Cardiac fibroblast (primary cell): ENCODE data around the gene KCNMA1.

Source experiments
- DNase-seq, 2 donors: peaks; one replicate each; pipeline versions ENCODE4 v3.0.0 to v3.0.0-alpha.2; 2010; ENCODE audit warnings: low read depth in 2 of 2
- H3K4me3 ChIP-seq, 2 donors: replicated peaks in 1 of 2; 1 replicate in 1 of 2; 2 replicates in 1 of 2; pipeline ENCODE4 v1.5.1; 2011; ENCODE audit warnings: low read depth in 2 of 2, low read length in 2 of 2, mild to moderate bottlenecking in 2 of 2, moderate library complexity in 1 of 2
- TF ChIP-seq, protein P1 (sequence below): IDR thresholded peaks from one replicate; pipeline ENCODE4 v1.5.1; 2011; ENCODE audit warnings: low read depth, mild to moderate bottlenecking, low read length, inconsistent platforms

The KCNMA1 gene

DNA sequence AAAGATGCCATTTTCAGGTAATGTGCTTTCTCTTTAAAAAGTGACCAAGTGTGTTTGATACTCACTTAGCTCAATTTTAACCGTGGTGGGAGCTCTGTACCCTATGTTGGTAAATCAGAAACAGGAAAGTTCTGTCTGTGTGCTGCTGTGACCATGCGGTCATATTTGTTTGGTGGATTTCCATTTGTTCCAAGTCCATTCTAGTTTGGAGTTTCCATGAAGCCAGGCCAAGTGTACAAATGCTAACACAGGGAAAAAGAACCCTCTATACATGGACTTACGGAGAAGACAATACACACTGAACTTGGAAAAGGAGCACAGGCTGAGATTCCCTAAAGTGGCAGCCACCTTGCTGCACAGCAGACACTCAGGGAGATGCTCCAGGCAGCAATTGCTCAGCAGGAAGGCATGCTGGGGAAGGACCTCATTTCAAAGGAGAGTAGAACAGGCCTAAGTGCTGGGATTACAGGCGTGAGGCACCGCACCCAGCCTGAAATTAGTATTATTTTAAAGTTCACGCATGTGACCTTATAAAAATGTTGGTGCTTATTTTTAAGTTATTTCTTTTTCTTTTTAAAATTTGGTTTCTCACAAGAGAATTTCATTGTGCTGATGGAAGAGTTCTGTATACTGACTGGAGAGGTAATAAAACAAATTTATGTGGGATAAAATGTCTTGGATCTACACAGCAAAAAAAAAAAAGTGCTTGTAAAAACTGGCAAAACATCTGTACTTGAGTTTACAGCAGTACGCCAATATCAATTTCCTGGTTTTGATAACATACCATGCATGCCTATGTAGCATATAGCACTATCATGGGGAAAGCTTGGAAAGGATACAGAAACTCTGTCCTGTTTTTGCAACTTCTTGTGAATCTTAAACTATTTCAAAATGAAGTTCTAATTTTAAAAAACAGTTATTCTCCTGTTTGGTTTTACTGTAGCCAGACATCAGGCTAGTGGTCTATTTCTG lies 436.2 kb downstream of the KCNMA1 start:
- DNase-seq, result peak in 1 of 2 donors; percentile 56
- H3K4me3 ChIP-seq, result no peak overlapping the region
- TF ChIP-seq, protein P1, sequence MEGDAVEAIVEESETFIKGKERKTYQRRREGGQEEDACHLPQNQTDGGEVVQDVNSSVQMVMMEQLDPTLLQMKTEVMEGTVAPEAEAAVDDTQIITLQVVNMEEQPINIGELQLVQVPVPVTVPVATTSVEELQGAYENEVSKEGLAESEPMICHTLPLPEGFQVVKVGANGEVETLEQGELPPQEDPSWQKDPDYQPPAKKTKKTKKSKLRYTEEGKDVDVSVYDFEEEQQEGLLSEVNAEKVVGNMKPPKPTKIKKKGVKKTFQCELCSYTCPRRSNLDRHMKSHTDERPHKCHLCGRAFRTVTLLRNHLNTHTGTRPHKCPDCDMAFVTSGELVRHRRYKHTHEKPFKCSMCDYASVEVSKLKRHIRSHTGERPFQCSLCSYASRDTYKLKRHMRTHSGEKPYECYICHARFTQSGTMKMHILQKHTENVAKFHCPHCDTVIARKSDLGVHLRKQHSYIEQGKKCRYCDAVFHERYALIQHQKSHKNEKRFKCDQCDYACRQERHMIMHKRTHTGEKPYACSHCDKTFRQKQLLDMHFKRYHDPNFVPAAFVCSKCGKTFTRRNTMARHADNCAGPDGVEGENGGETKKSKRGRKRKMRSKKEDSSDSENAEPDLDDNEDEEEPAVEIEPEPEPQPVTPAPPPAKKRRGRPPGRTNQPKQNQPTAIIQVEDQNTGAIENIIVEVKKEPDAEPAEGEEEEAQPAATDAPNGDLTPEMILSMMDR, result no peak

DNA sequence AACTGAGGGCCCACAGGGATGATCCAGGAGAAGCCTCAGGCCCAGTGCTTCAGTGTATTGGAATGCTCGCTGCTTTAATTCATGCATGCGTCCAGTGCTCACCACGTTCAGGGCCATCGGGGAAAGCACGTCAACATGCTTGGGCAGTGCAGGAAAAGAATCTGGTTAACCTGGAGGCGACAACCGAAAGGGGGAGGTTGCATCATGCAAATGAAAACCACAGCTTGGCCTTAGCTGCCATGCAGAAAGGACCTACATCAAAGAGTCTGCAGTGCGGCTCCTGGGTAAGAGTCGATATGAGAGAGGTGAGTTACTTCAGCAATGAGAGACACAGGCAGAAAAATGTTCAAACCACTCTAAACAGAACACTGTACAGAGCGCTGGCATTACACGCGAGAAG lies 440.1 kb downstream of the KCNMA1 start:
- no peak for DNase-seq
- no peak overlapping the region for H3K4me3 ChIP-seq
- TF ChIP-seq, protein P1, result no peak

DNA sequence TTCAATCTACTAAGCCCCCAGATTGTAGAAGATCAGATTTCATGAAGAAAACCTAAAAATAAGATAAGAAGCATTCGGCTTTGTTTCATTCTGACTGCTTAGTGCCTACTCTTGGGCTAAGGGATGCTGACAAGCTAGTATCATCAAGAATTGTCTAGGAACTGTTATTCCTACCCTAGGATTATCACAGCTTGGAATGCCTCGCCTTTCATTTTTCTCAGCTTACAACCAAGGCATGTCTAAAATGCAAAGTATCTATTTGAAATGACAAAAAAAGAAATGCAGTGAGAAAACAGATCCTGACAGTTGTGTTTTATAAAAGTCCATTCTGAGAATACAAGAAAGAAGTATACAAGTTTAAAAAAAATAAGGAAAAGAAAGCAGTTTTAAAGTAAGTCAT lies 441.0 kb downstream of the KCNMA1 start:
- DNase-seq, result no peak
- TF ChIP-seq, protein P1, result no peak
- no peak overlapping the region for H3K4me3 ChIP-seq

DNA sequence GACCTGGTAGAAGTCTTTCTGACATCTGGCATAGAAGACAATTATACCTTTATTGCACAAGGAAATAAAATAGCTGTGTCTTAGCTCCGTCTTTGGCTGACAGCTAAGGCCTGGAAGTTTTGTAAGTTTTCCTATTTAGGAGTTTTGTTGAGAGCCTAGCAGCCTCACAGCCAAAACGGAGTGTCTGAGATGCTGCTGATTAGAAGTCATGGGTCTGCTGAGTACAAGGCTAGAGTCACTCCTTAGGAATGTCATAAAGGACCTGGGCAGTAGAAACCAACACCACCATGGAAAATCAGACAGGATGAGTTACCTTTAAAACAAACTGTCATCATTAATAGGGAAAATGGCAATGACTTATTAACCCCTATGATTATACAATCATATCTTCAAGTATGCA lies 442.5 kb downstream of the KCNMA1 start:
- TF ChIP-seq, protein P1, result no peak
- DNase-seq, result peak; percentile 79 to 84
- no peak overlapping the region for H3K4me3 ChIP-seq

DNA sequence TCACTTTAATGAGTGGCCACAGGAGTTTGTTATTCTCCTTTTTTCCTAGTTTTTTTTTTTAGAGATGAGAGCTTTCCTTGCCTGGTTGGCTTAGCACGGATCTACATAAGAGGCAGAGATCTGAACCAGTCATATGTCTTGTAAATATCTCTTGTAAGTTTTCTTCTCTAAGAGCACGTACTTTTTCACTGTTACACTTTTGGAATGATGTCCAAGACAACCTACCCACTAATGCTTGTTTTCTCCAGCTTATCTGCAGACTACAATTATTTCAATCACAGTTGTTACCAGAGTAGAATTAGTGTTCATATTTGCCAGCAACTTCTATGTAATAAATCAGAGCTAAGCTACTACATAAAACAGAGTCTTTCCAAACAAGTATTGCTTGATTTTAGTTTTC lies 444.6 kb downstream of the KCNMA1 start:
- no peak for DNase-seq
- H3K4me3 ChIP-seq, result no peak overlapping the region
- TF ChIP-seq, protein P1, result no peak

DNA sequence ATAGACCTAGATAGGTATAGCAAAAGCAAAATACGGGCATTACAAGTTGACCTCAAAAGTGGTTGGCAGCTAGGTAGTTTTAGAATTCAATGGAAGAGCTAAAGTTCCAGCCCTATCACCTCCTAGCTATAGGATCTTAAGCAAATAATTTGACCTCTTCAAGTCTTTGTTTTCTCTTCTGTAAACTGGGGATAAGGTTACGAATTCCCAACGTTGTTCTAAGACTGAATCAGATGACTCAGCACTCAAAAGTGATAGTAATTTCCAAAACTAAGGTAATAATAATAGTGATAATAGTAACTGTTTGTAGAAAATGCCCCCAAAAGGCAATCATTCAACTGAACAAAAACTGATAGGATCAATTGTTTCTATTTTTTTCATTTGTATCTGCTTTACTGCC lies 445.2 kb downstream of the KCNMA1 start:
- no peak for DNase-seq
- H3K4me3 ChIP-seq, result no peak overlapping the region
- TF ChIP-seq, protein P1, result no peak
